HG03432 (cell line): ENCODE results near the gene COL6A1.
"Not testable (repeated sequence)": the region's sequence is repeated elsewhere in the genome, so short reads cannot be mapped to it uniquely, and the experiment has no call there.

ENCODE experiments used
- ATAC-seq: cut with Tn5 transposase; IDR thresholded peaks from one replicate; pipeline ENCODE4 v1.9.1; 2021; ENCODE audit warnings: mild to moderate bottlenecking, moderate library complexity; ENCODE audit not compliant: unreplicated experiment

COL6A1 gene

DNA sequence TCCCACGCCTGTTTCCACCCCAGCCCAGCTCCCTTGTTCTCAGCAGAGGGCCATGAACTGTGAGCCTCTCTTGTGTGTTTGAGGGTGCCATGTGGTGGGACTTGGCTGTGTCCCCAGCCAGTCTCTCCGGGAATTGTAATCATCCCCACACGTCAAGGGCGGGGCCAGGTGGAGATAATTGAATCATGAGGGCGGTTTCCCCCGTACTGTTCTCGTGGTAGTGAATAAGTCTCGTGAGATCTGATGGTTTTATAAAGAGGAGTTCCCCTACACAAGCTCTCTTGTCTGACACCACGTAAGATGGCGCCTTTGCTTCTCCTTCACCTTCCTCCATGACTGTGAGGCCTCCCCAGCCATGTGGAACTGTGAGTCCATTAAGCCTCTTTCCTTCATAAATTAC, 59.1 kb downstream of the COL6A1 start:
- no peak for ATAC-seq

- ATAC-seq, result no peak
Measured at GRCh38 chr21:46041183-46041582, 59.6 kb downstream of the COL6A1 start.

- ATAC-seq, result no peak
Measured at GRCh38 chr21:46045154-46045553, 63.6 kb downstream of the COL6A1 start.

GRCh38 chr21:46046471-46046870, 64.9 kb downstream of the COL6A1 start:
- no peak for ATAC-seq

- not testable (repeated sequence) for ATAC-seq
Measured at GRCh38 chr21:46046906-46047305, 65.3 kb downstream of the COL6A1 start.

GRCh38 chr21:46048926-46049889, 67.6 kb downstream of the COL6A1 start:
- ATAC-seq, result no peak

DNA sequence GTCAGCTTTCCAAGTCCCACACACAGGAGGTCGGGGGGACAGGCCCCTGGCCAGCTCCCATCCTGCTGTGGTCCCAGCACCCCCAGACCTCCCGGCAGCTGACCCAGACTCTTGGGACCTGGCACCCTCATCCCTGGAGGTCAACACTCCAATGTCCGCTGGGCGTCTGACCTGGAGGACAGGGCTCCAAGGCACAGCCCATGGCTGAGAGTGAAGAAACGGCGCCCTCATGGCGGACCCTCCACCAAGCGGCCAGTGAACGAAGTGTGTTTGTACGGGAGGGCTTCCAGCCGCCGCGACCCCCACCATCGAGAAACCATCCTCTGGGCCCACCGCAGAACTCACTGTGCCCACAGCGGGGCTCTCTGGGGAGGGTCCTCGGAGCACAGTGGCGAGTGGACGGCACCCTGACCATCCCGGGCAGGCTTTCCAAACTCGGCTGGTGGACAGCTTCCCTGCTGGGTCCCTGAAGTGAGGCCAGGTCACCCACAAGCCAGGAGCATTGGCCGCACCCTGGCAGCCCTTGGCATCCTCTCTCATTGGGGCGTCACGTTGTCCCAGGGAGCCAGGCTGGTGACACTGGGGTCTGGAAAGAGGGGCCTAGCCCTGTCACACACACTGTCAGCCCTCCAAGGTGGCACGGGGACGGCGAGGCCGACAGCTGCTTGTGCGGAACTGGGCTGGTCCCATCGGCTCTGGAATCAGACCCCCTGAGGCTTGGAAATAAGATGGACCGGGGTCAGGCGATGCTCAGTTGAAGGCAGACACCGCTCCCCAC, 68.5 kb downstream of the COL6A1 start:
- ATAC-seq, result no peak

GRCh38 chr21:46050668-46051378, 69.3 kb downstream of the COL6A1 start:
- no peak for ATAC-seq

DNA sequence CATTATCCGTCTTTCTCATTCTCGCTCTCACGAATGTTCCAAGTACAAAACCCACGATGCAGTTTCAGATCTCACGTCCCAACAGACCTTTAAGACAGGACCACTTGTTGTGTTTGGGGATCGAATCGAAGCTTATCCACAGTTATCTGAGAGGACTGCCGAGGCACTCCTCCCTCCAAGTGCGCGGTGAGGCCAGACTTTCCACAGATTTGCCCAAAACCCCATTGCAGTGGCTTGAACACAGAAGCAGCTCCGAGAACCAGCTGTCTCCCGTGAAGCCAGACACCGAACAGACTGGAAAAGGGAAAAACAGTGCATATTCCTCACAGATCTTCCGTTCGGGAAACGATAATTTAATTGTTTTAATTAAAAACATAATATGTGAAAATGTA, 69.8 kb downstream of the COL6A1 start:
- ATAC-seq, result no peak

GRCh38 chr21:46051821-46052675, 70.5 kb downstream of the COL6A1 start:
- ATAC-seq, result no peak

- no peak for ATAC-seq
Measured at GRCh38 chr21:46052703-46053651, 71.4 kb downstream of the COL6A1 start.

DNA sequence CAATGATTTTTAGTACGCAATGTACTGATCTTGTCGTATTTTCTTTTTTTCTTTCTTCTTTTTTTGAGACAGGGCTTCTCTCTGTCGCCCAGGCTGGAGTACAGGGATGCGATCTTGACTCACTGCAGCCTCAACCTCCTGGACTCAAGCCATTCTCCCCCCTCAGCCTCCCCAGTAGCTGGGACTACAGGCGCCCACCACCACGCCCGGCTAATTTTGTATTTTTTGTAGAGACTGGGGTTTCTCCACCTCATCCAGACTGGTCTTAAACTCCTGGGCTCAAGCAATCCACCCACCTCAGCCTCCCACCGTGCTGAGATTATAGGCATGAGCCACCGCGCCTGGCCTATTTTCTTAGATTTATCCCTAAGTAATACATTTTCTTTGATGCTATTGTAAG, 72.5 kb downstream of the COL6A1 start:
- ATAC-seq, result no peak

DNA sequence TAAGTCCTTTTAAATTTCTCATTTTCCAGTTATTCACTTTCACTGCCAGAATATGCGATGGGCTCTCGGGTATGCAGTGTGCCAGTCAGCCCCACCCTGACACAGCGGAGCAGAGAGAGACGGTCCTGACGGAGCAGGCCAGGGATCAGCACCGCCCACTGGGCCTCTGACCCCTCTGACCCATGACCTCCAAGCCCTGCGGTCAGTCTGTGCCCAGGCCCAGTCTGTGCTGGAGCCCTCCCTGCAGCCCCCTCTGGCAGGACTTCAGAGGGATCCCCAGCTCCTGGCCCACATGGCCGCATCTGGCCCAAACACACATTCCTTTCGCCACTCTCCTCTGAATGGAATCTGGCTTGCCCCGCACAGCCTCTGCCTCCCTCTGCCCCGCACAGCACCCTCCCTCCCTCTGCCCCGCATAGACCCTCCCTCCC, 72.9 kb downstream of the COL6A1 start:
- no peak for ATAC-seq
